Suprapubic skin (tissue), 4 donors: ENCODE measurements around the gene MAST4. TPM values are rescaled to one million over a fixed set of nuclear protein-coding genes. Genes with fewer than 3 reads are reported as not detected.

Experiments used
- DNase-seq, 2 donors: peaks; one replicate each; pipeline ENCODE4 v3.0.0-alpha.2; 2019; ENCODE audit warnings: low spot score in 2 of 2
- H3K27ac ChIP-seq: fragments of 200-600 bp; sonication (generic); one replicate; pipeline ENCODE4 v1.5.1; 2019
- H3K27me3 ChIP-seq: fragments of 200-600 bp; sonication (generic); one replicate; pipeline ENCODE4 v1.5.1; 2019
- H3K36me3 ChIP-seq: fragments of 200-600 bp; sonication (generic); one replicate; pipeline ENCODE4 v1.5.1; 2019
- H3K4me1 ChIP-seq: fragments of 200-600 bp; sonication (generic); one replicate; pipeline ENCODE4 v1.5.1; 2019
- H3K4me3 ChIP-seq: fragments of 200-600 bp; sonication (generic); one replicate; pipeline ENCODE4 v1.5.1; 2019; ENCODE audit warnings: mild to moderate bottlenecking
- H3K9me3 ChIP-seq: fragments of 200-600 bp; sonication (generic); one replicate; pipeline ENCODE4 v1.5.1; 2019
- CTCF ChIP-seq, 2 donors: fragments of 200-600 bp in 1 of 2; fragments of 450-650 bp in 1 of 2; sonication (generic) in 1 of 2; IDR thresholded peaks; one replicate each; pipeline ENCODE4 v1.5.1; 2016 to 2019; ENCODE audit warnings: antibody characterized with exemption in 2 of 2, mild to moderate bottlenecking in 1 of 2, moderate library complexity in 1 of 2
- EP300 ChIP-seq: sonication (generic); formaldehyde crosslinking; IDR thresholded peaks from one replicate; pipeline ENCODE4 v1.6.1; 2017; ENCODE audit warnings: antibody characterized with exemption
- POLR2A ChIP-seq, 2 donors: fragments of 450-650 bp; IDR thresholded peaks; one replicate each; pipeline ENCODE4 v1.6.1; 2017; ENCODE audit warnings: antibody characterized with exemption in 2 of 2, mild to moderate bottlenecking in 2 of 2, moderate library complexity in 2 of 2
- POLR2AphosphoS5 ChIP-seq, 3 donors: sonication (generic); formaldehyde crosslinking; IDR thresholded peaks; one replicate each; pipeline ENCODE4 v1.6.1; 2017; ENCODE audit warnings: antibody characterized with exemption in 3 of 3
- WGBS: methylation state at CpG from one replicate; pipeline ENCODE4 v1.1.5; 2018; 5-methylcytosine and 5-hydroxymethylcytosine counted together
- total RNA-seq, 4 donors: library from RNA; depleted of rRNA; stranded (reverse); fragments of >200 nt; gene quantifications; one replicate each; pipeline ENCODE4 v1.1.0, GENCODE V29; 2016

The MAST4 gene
- total RNA-seq, 4 donors from 2014 or later: 79.2 to 144 (median 98.1) TPM

- Histone ChIP-seq H3K27ac (no peak overlapping the region), H3K4me1 (peaks cover 21% of the 10 kb centered on the region), H3K9me3 (no peaks in the 10 kb centered on the region), H3K36me3 (no peaks in the 10 kb centered on the region), H3K4me3 (no peak overlapping the region), H3K27me3 (no peaks in the 10 kb centered on the region)
- WGBS: 65% methylated on average over 2 of the region's 2 CpGs
- DNase-seq: no peak
- no peak for TF ChIP-seq CTCF (IDR thresholded peaks at IDR 0.05)
Measured at GRCh38 chr5:66989781-66990180, 393.6 kb downstream of the MAST4 start.

- Histone ChIP-seq H3K27ac (no peak overlapping the region), H3K36me3 (no peaks in the 10 kb centered on the region), H3K4me3 (no peak overlapping the region), H3K27me3 (no peaks in the 10 kb centered on the region), H3K4me1 (peaks cover 21% of the 10 kb centered on the region), H3K9me3 (no peaks in the 10 kb centered on the region)
- DNase-seq: no peak
- TF ChIP-seq POLR2A (IDR thresholded peaks at IDR 0.05) (no peak), CTCF (IDR thresholded peaks at IDR 0.05) (no peak), EP300 (no peak), POLR2AphosphoS5 (IDR thresholded peaks at IDR 0.05) (no peak)
- 3% methylated on average over 2 of the region's 2 CpGs for WGBS
Measured at GRCh38 chr5:66991746-66992145, 395.6 kb downstream of the MAST4 start.

GRCh38 chr5:66992547-66992946 is 396.4 kb downstream of the MAST4 start:
- H3K9me3 ChIP-seq: no peaks in the 10 kb centered on the region
- H3K36me3 ChIP-seq: no peaks in the 10 kb centered on the region
- H3K27ac ChIP-seq: peak overlapping the region; percentile 52
- H3K27me3 ChIP-seq: no peaks in the 10 kb centered on the region
- no peak overlapping the region for H3K4me3 ChIP-seq
- H3K4me1 ChIP-seq: peaks cover 21% of the 10 kb centered on the region
- no peak for DNase-seq
- WGBS: 58% methylated on average over 4 of the region's 4 CpGs
- TF ChIP-seq POLR2A (IDR thresholded peaks at IDR 0.05) (no peak), EP300 (no peak), CTCF (IDR thresholded peaks at IDR 0.05) (no peak), POLR2AphosphoS5 (IDR thresholded peaks at IDR 0.05) (no peak)

- TF ChIP-seq POLR2A (IDR thresholded peaks at IDR 0.05) (no peak), CTCF (IDR thresholded peaks at IDR 0.05) (no peak), POLR2AphosphoS5 (IDR thresholded peaks at IDR 0.05) (no peak)
- Histone ChIP-seq H3K9me3 (no peaks in the 10 kb centered on the region), H3K4me1 (peaks cover 17% of the 10 kb centered on the region)
Measured at GRCh38 chr5:66993448-66993847, 397.3 kb downstream of the MAST4 start.

GRCh38 chr5:66993882-66994281 is 397.7 kb downstream of the MAST4 start:
- Histone ChIP-seq H3K4me1 (peaks cover 17% of the 10 kb centered on the region), H3K27me3 (no peaks in the 10 kb centered on the region), H3K4me3 (no peak overlapping the region), H3K36me3 (no peaks in the 10 kb centered on the region), H3K27ac (no peak overlapping the region), H3K9me3 (no peaks in the 10 kb centered on the region)
- no peak for DNase-seq
- TF ChIP-seq POLR2AphosphoS5 (IDR thresholded peaks at IDR 0.05) (no peak), POLR2A (IDR thresholded peaks at IDR 0.05) (no peak), CTCF (IDR thresholded peaks at IDR 0.05) (no peak), EP300 (no peak)
- 97% methylated on average over 4 of the region's 4 CpGs for WGBS

More at GRCh38 chr5:66993448-66993847, 397.3 kb downstream of the MAST4 start:
- DNase-seq: no peak
- Histone ChIP-seq H3K36me3 (no peaks in the 10 kb centered on the region), H3K27me3 (no peaks in the 10 kb centered on the region), H3K27ac (no peak overlapping the region), H3K4me3 (no peak overlapping the region)
